CMK (cell line): ENCODE results near the gene ARHGEF12.

Experiments
- DNase-seq: peaks from one replicate; pipeline ENCODE4 v3.0.0-alpha.2; 2010; ENCODE audit warnings: low read depth

Gene ARHGEF12

GRCh38 chr11:120386318-120386717, 50.1 kb downstream of the ARHGEF12 start:
- DNase-seq = no peak

GRCh38 chr11:120386774-120387371, 50.7 kb downstream of the ARHGEF12 start:
- DNase-seq = no peak

- no peak for DNase-seq
Measured at GRCh38 chr11:120388261-120388660, 52.0 kb downstream of the ARHGEF12 start.

GRCh38 chr11:120389693-120390584, 53.7 kb downstream of the ARHGEF12 start:
- DNase-seq = no peak

GRCh38 chr11:120390585-120390922, 54.3 kb downstream of the ARHGEF12 start:
- no peak for DNase-seq

GRCh38 chr11:120391292-120391691, 55.1 kb downstream of the ARHGEF12 start:
- no peak for DNase-seq

GRCh38 chr11:120391854-120392253, 55.6 kb downstream of the ARHGEF12 start:
- no peak for DNase-seq

- DNase-seq = no peak
Measured at GRCh38 chr11:120392314-120392713, 56.1 kb downstream of the ARHGEF12 start.

- DNase-seq = no peak
Measured at GRCh38 chr11:120392793-120393192, 56.6 kb downstream of the ARHGEF12 start.

- no peak for DNase-seq
Measured at GRCh38 chr11:120394119-120394518, 57.9 kb downstream of the ARHGEF12 start.

- DNase-seq = no peak
Measured at GRCh38 chr11:120395778-120396177, 59.6 kb downstream of the ARHGEF12 start.

GRCh38 chr11:120398132-120398531, 61.9 kb downstream of the ARHGEF12 start:
- DNase-seq = no peak

- no peak for DNase-seq
Measured at GRCh38 chr11:120399307-120399706, 63.1 kb downstream of the ARHGEF12 start.

GRCh38 chr11:120400564-120401364, 64.6 kb downstream of the ARHGEF12 start:
- DNase-seq = no peak

GRCh38 chr11:120401506-120401905, 65.3 kb downstream of the ARHGEF12 start:
- DNase-seq = no peak

GRCh38 chr11:120403966-120404365, 67.8 kb downstream of the ARHGEF12 start:
- no peak for DNase-seq

- DNase-seq = no peak
Measured at GRCh38 chr11:120404495-120404894, 68.3 kb downstream of the ARHGEF12 start.

GRCh38 chr11:120409655-120410054, 73.4 kb downstream of the ARHGEF12 start:
- DNase-seq = no peak

GRCh38 chr11:120410622-120411380, 74.6 kb downstream of the ARHGEF12 start:
- no peak for DNase-seq

- no peak for DNase-seq
Measured at GRCh38 chr11:120413480-120413879, 77.3 kb downstream of the ARHGEF12 start.

- no peak for DNase-seq
Measured at GRCh38 chr11:120420572-120420971, 84.4 kb downstream of the ARHGEF12 start.
